HCT116 (cell line): ENCODE measurements around the gene MBTPS1. TPM values are rescaled to one million over a fixed set of nuclear protein-coding genes. Genes with fewer than 3 reads are reported as not detected.

Source experiments
- ATAC-seq: fragments of 200-7000 bp; cut with Tn5 transposase; 2 replicates; pipeline ENCODE4 v1.9.1; 2020; ENCODE audit warnings: mild to moderate bottlenecking, moderate library complexity
- BruUV-seq: library from RNA; stranded (reverse); fragments of 400-500 nt; replicated peaks from 2 replicates; lab custom pipeline; 2021; lab: Mats Ljungman, UMichigan
- CTCF ChIA-PET: fragments of 300-600 bp; sonication (Branson Sonifier 250); formaldehyde crosslinking; loops from one replicate; lab custom pipeline; 2021; ENCODE audit warnings: antibody characterized with exemption; lab: Charles Lee
- POLR2A ChIA-PET: fragments of 300-600, 350-600 bp; sonication (Branson Sonifier 250); formaldehyde crosslinking; loops from one replicate; lab custom pipeline; 2021; ENCODE audit warnings: antibody characterized with exemption; lab: Charles Lee
- RAD21 ChIA-PET, 2 experiments: fragments of 300-600 bp; sonication (Branson Sonifier 250); formaldehyde crosslinking; loops; one replicate each; lab custom pipeline; 2023; ENCODE audit warnings: low total read pairs in 2 of 2; ENCODE audit not compliant: uncharacterized antibody in 2 of 2, unreplicated experiment in 2 of 2, low non-redundant PET in 1 of 2; lab: Charles Lee
- DNase-seq: peaks from one replicate; pipeline ENCODE4 v3.0.0-alpha.2; 2010; ENCODE audit warnings: low read depth, low spot score
- H2AFZ ChIP-seq: fragments of 200-600 bp; shearing (Covaris generic), sonication (generic); 2 replicates; pipeline ENCODE4 v1.6.1; 2017; ENCODE audit warnings: low read depth, mixed run types, mixed read lengths, antibody characterized with exemption, low read length; ENCODE audit not compliant: poor library complexity, severe bottlenecking
- H3K27ac ChIP-seq: 2 replicates; pipeline ENCODE4 v1.5.1; 2012; ENCODE audit warnings: low read depth, low read length
- H3K27me3 ChIP-seq: fragments of 200-600 bp; sonication (generic); 2 replicates; pipeline ENCODE4 v1.6.1; 2016; ENCODE audit warnings: mixed run types, low read length, mixed read lengths; ENCODE audit not compliant: insufficient read depth
- H3K36me3 ChIP-seq, 2 experiments: fragments of 200-500 bp in 1 of 2; fragments of 200-600 bp in 1 of 2; sonication (Bioruptor generic) in 1 of 2; sonication (generic) in 1 of 2; 2 replicates each; pipeline versions ENCODE4 v1.5.1 to v1.6.1; 2014 to 2016; ENCODE audit warnings: low read length in 2 of 2, inconsistent platforms in 1 of 2, mixed read lengths in 1 of 2, mixed run types in 1 of 2; ENCODE audit not compliant: insufficient read depth in 2 of 2, control insufficient read depth in 1 of 2
- H3K4me1 ChIP-seq, 2 experiments: fragments of 200-600 bp in 1 of 2; sonication (generic) in 1 of 2; 2 replicates each; pipeline versions ENCODE4 v1.5.1 to v1.6.1; 2012 to 2017; ENCODE audit warnings: low read length in 2 of 2, inconsistent platforms in 1 of 2, mild to moderate bottlenecking in 1 of 2, mixed read lengths in 1 of 2, mixed run types in 1 of 2, moderate library complexity in 1 of 2; ENCODE audit not compliant: insufficient read depth in 2 of 2, control insufficient read depth in 1 of 2
- H3K4me2 ChIP-seq: fragments of 200-600 bp; sonication (generic); 2 replicates; pipeline ENCODE4 v1.6.1; 2017; ENCODE audit warnings: mixed run types, low read length, mixed read lengths
- H3K4me3 ChIP-seq, 2 experiments: fragments of 200-600 bp in 1 of 2; sonication (generic) in 1 of 2; replicated peaks in 1 of 2; 2 replicates each; pipeline ENCODE4 v1.5.1; 2011 to 2016; ENCODE audit warnings: low read length in 2 of 2, control low read depth in 1 of 2, low read depth in 1 of 2, mild to moderate bottlenecking in 1 of 2, mixed read lengths in 1 of 2, mixed run types in 1 of 2
- H3K79me2 ChIP-seq: fragments of 200-600 bp; sonication (generic); 2 replicates; pipeline ENCODE4 v1.6.1; 2017; ENCODE audit warnings: mild to moderate bottlenecking, mixed run types, low read length, moderate library complexity, mixed read lengths; ENCODE audit not compliant: insufficient read depth
- H3K9ac ChIP-seq: fragments of 200-600 bp; sonication (generic); 2 replicates; pipeline ENCODE4 v1.6.1; 2016; ENCODE audit warnings: low read length, mixed read lengths
- H3K9me2 ChIP-seq: fragments of 200-600 bp; sonication (generic), shearing (Covaris generic); 2 replicates; pipeline ENCODE4 v1.6.1; 2017; ENCODE audit warnings: mixed run types, mild to moderate bottlenecking, moderate library complexity; ENCODE audit not compliant: insufficient read depth
- H3K9me3 ChIP-seq, 2 experiments: fragments of 200-500 bp in 1 of 2; fragments of 200-600 bp in 1 of 2; sonication (Bioruptor generic) in 1 of 2; sonication (generic) in 1 of 2; 2 replicates each; pipeline ENCODE4 v1.6.1; 2014 to 2017; ENCODE audit warnings: low read length in 2 of 2, mixed read lengths in 2 of 2, inconsistent platforms in 1 of 2, low read depth in 1 of 2, mild to moderate bottlenecking in 1 of 2, mixed run types in 1 of 2, moderate library complexity in 1 of 2; ENCODE audit not compliant: control insufficient read depth in 1 of 2, insufficient read depth in 1 of 2
- H4K20me1 ChIP-seq: fragments of 200-600 bp; sonication (generic), shearing (Covaris generic); 2 replicates; pipeline ENCODE4 v1.6.1; 2017; ENCODE audit warnings: mixed run types, mild to moderate bottlenecking, moderate library complexity; ENCODE audit not compliant: insufficient read depth
- ATF3 ChIP-seq: IDR thresholded peaks from 2 replicates; pipeline ENCODE4 v1.6.1; 2012
- CBX3 ChIP-seq: IDR thresholded peaks from 2 replicates; pipeline ENCODE4 v1.6.1; 2012; ENCODE audit warnings: low read depth
- EGR1 ChIP-seq: IDR thresholded peaks from 2 replicates; pipeline ENCODE4 v1.6.1; 2012; ENCODE audit warnings: low read depth
- ELF1 ChIP-seq: IDR thresholded peaks from 2 replicates; pipeline ENCODE4 v1.6.1; 2012; ENCODE audit warnings: low read depth, borderline replicate concordance
- EZH2 ChIP-seq: fragments of 200-600 bp; sonication (generic); IDR thresholded peaks from 2 replicates; pipeline ENCODE4 v1.6.1; 2017; ENCODE audit warnings: antibody characterized with exemption, mixed run types
- FOSL1 ChIP-seq: IDR thresholded peaks from 2 replicates; pipeline ENCODE4 v1.6.1; 2012; ENCODE audit warnings: low read depth
- JUND ChIP-seq: IDR thresholded peaks from 2 replicates; pipeline ENCODE4 v1.6.1; 2012
- RAD21 ChIP-seq: IDR thresholded peaks from 2 replicates; pipeline ENCODE4 v1.6.1; 2012; ENCODE audit warnings: low read depth, mild to moderate bottlenecking
- SIN3A ChIP-seq: IDR thresholded peaks from 2 replicates; pipeline ENCODE4 v1.6.1; 2012; ENCODE audit warnings: low read depth
- SP1 ChIP-seq: IDR thresholded peaks from 2 replicates; pipeline ENCODE4 v1.6.1; 2012; ENCODE audit warnings: low read depth
- SRF ChIP-seq: IDR thresholded peaks from 2 replicates; pipeline ENCODE4 v1.6.1; 2012; ENCODE audit warnings: low read depth
- YY1 ChIP-seq: IDR thresholded peaks from 2 replicates; pipeline ENCODE4 v1.6.1; 2011; ENCODE audit warnings: low read length, low read depth, moderate library complexity, mild to moderate bottlenecking; ENCODE audit not compliant: insufficient replicate concordance; ENCODE audit errors: extremely low read depth
- ZNF274 ChIP-seq: fragments of 200-500 bp; sonication (Bioruptor generic); IDR thresholded peaks from 2 replicates; pipeline ENCODE4 v1.6.1; 2014; ENCODE audit warnings: mild to moderate bottlenecking, low read depth, low read length, inconsistent platforms
- intact Hi-C: fragments of 100-400 bp; cut with micrococcal nuclease; formaldehyde crosslinking; loops from 2 replicates; pipeline ENCODE4 v1.10.0; 2022
- total RNA-seq: library from RNA; stranded (reverse); gene quantifications from one replicate; pipeline ENCODE4 v1.2.1, GENCODE V29; 2021; ENCODE audit not compliant: unreplicated experiment
- TF ChIP-seq, protein P1 (sequence below): IDR thresholded peaks from 2 replicates; pipeline ENCODE4 v1.6.1; 2012
- TF ChIP-seq, protein P2 (sequence below): IDR thresholded peaks from 2 replicates; pipeline ENCODE4 v1.6.1; 2011; ENCODE audit warnings: mild to moderate bottlenecking, low read length, moderate library complexity; ENCODE audit not compliant: insufficient replicate concordance; ENCODE audit errors: extremely low read depth

Gene MBTPS1
- total RNA-seq, 1 experiment from 2014 or later: 111 TPM

DNA sequence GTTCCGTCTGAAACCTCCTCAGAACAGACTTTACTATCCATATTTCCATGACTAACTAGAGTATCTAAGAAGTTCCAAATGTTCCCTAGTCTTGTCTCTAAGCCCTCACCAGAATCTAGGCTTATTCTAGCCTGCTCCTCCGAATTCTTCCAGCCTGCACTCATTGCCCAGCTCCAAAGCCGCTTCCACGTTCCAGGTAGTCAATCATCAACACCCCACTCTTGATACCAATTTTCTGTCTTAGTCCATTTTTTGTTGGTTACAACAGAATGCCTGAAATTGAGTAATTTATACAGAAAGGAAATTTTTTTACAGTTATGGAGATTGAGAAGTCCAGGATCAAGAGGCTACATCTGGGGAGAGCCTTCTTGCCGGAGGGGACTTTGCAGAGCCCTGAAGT is 95.3 kb downstream of the MBTPS1 start:
- TF ChIP-seq, protein P1, sequence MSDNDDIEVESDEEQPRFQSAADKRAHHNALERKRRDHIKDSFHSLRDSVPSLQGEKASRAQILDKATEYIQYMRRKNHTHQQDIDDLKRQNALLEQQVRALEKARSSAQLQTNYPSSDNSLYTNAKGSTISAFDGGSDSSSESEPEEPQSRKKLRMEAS: no peak
- TF ChIP-seq ELF1: no peak
- TF ChIP-seq CBX3: no peak
- TF ChIP-seq FOSL1: no peak
- TF ChIP-seq YY1: no peak
- TF ChIP-seq, protein P2, sequence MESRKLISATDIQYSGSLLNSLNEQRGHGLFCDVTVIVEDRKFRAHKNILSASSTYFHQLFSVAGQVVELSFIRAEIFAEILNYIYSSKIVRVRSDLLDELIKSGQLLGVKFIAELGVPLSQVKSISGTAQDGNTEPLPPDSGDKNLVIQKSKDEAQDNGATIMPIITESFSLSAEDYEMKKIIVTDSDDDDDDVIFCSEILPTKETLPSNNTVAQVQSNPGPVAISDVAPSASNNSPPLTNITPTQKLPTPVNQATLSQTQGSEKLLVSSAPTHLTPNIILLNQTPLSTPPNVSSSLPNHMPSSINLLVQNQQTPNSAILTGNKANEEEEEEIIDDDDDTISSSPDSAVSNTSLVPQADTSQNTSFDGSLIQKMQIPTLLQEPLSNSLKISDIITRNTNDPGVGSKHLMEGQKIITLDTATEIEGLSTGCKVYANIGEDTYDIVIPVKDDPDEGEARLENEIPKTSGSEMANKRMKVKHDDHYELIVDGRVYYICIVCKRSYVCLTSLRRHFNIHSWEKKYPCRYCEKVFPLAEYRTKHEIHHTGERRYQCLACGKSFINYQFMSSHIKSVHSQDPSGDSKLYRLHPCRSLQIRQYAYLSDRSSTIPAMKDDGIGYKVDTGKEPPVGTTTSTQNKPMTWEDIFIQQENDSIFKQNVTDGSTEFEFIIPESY: no peak
- TF ChIP-seq ATF3: no peak
- TF ChIP-seq EZH2: no peak
- TF ChIP-seq SP1: no peak
- TF ChIP-seq EGR1: no peak
- TF ChIP-seq SIN3A: no peak
- TF ChIP-seq SRF: no peak
- no peak for TF ChIP-seq ZNF274
- no peak for TF ChIP-seq JUND
- no peak for TF ChIP-seq RAD21
- RAD21 ChIA-PET: no interaction called here
- peaks cover 15 to 17% of the 10 kb centered on the region in 2 experiments; a peak in 2 of 4 replicates for H3K9me3 ChIP-seq
- DNase-seq: no peak
- no peaks in the 10 kb centered on the region for H3K79me2 ChIP-seq
- no peaks in the 10 kb centered on the region for H3K9me2 ChIP-seq
- H3K4me2 ChIP-seq: no peak overlapping the region
- no peak for ATAC-seq
- intact Hi-C loops: no loop called here
- H4K20me1 ChIP-seq: no peaks in the 10 kb centered on the region
- H3K27ac ChIP-seq: no peak overlapping the region
- H3K4me3 ChIP-seq: no peak overlapping the region
- BruUV-seq: no TSS peak
- H3K36me3 ChIP-seq: no peaks in the 10 kb centered on the region
- H3K27me3 ChIP-seq: no peaks in the 10 kb centered on the region
- H3K9ac ChIP-seq: no peak overlapping the region
- peaks cover 0 to 7% of the 10 kb centered on the region in 2 experiments; a peak in 1 of 4 replicates for H3K4me1 ChIP-seq
- CTCF ChIA-PET: no interaction called here
- POLR2A ChIA-PET: no interaction called here
- H2AFZ ChIP-seq: no peak overlapping the region
